Astrocyte (in vitro differentiated cells and primary cell): ENCODE results near the gene NRAP.

Experiments
- EZH2 ChIP-seq: IDR thresholded peaks from 2 replicates; pipeline ENCODE4 v1.6.1; 2012; ENCODE audit warnings: mild to moderate bottlenecking, low read length, inconsistent platforms; ENCODE audit not compliant: insufficient read depth
- TF ChIP-seq, protein P1 (sequence below): IDR thresholded peaks from 2 replicates; pipeline ENCODE4 v1.5.1; 2011; ENCODE audit warnings: low read depth, mild to moderate bottlenecking, inconsistent platforms, low read length, moderate library complexity; ENCODE audit not compliant: insufficient read depth

DNA sequence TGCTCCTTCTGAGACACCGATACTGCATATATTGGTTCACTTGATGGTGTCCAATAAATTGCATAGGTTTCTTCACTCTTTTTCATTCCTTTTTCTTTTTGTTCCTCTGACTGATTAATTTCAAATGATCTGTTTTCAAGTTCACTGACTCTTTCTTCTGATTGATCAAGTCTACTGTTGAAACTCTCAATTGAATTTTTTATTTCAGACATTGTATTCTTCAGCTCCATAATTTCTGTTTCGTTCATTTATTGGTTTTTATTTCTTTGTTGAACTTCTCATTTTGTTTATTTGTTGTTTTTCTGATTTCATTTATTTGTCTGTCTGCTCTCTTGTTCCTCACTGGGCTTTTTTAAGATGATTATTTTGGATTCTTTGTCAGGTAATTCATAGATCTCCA, 29.5 kb upstream of the NRAP start:
- TF ChIP-seq, protein P1, sequence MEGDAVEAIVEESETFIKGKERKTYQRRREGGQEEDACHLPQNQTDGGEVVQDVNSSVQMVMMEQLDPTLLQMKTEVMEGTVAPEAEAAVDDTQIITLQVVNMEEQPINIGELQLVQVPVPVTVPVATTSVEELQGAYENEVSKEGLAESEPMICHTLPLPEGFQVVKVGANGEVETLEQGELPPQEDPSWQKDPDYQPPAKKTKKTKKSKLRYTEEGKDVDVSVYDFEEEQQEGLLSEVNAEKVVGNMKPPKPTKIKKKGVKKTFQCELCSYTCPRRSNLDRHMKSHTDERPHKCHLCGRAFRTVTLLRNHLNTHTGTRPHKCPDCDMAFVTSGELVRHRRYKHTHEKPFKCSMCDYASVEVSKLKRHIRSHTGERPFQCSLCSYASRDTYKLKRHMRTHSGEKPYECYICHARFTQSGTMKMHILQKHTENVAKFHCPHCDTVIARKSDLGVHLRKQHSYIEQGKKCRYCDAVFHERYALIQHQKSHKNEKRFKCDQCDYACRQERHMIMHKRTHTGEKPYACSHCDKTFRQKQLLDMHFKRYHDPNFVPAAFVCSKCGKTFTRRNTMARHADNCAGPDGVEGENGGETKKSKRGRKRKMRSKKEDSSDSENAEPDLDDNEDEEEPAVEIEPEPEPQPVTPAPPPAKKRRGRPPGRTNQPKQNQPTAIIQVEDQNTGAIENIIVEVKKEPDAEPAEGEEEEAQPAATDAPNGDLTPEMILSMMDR, result no peak
- TF ChIP-seq EZH2, result no peak
